GM04503 (cell line): ENCODE measurements around the gene FMOD.
A peak's percentile ranks its signal among the peaks of the same experiment; 100 is the strongest.
"Not testable (repeated sequence)": the region's sequence is repeated elsewhere in the genome, so short reads cannot be mapped to it uniquely, and the experiment has no call there.

Experiments
- DNase-seq: peaks from one replicate; pipeline ENCODE4 v3.0.0-alpha.2; 2012; ENCODE audit warnings: low read depth

The FMOD gene

DNA sequence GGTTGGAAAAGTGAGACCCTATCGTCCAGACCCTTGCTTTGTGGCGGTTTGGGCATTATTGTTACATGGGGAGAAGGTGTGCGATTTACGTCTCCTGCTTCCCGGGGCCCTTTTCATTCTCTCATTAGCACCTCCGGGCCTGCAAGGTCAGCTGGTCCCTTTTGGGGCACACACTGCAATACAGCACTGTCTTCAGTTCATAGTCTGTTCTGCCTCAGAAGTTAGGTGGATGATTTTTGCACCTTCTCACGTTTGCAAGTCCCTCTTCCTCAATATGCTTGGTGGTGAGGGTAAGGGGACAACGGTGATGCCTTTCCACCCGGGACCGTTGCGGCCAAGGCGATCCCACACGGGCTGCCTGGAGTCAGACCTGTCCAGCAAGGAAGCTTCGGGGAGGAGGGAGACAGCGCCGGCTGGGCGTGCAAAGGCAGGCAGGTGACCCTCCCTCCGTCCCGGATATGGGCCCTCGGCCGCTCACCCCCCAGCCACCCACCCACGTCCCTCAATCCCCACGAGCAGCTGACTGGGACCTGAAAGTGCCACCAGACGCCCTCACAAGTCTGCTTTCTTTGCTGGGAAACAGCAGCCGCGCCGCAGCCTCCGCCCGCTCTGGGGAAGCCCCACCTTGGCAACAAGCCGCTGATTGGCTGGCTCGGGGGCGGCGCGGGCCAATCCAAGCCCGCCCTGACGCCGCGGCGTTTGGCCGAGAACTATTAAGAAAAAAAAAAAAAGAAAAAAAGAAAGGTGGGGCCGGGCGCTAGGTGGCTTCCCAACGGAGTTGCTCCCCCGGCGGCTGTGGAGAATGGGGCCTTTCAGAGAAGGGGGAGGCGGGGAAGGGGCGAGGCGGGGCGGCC, 23.9 kb downstream of the FMOD start:
- DNase-seq: peak; percentile 22

DNA sequence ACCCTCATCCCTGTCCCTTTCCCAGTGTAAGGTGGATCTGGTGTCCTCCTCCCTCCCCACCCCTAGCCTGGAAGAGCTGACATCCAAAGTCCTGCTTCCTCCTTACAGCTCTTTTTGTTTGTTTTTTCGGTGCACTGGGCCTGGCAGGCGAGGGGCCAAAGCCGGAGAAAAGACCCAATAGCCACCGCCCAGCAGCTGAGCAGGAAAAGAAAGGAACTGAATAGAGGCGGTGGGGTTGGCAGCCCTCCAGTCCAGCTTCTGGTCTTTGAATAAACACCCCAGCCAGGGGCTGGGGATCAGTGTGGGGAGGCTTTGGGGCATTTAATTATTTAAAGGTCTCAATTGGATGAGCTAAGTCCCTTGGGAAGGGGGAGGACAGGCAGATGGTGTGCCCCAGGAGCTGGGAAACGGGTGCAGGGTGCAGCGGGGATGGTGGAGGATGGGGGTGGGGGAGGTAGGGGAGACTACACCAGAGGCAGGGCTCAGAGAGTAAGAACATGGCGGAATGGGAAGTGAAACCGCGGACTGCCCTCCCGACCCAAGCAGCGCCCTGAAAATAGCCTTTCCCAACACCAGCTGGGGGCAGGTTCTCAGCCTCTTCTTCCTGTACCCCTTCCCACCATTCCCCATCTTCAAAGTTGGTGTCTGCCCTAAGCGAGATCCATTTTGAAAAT, 25.4 kb downstream of the FMOD start:
- DNase-seq: no peak

DNA sequence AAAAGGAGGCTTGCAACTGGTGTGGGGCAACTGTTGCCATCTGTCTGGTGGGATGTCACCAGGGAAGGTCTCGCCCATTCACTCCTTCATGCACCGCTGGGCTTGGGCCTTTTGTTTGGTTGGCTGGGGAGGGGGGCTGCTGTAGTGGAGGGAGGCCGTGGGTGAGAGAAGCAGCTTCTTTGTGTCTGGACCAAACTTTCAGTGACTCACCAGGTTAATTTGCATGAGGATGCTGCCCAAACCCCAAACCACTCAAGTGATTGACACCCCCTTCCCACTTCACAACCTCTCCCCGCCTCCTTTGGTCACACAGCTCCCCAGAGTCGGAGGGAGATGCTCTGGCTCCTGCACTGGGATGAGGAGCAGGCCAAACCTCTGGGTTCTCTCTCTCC, 25.9 kb downstream of the FMOD start:
- DNase-seq: no peak

GRCh38 chr1:203324105-203325025, 26.6 kb downstream of the FMOD start:
- DNase-seq: no peak

GRCh38 chr1:203323587-203323986, 27.3 kb downstream of the FMOD start:
- no peak for DNase-seq

GRCh38 chr1:203322500-203323179, 28.3 kb downstream of the FMOD start:
- DNase-seq: no peak

DNA sequence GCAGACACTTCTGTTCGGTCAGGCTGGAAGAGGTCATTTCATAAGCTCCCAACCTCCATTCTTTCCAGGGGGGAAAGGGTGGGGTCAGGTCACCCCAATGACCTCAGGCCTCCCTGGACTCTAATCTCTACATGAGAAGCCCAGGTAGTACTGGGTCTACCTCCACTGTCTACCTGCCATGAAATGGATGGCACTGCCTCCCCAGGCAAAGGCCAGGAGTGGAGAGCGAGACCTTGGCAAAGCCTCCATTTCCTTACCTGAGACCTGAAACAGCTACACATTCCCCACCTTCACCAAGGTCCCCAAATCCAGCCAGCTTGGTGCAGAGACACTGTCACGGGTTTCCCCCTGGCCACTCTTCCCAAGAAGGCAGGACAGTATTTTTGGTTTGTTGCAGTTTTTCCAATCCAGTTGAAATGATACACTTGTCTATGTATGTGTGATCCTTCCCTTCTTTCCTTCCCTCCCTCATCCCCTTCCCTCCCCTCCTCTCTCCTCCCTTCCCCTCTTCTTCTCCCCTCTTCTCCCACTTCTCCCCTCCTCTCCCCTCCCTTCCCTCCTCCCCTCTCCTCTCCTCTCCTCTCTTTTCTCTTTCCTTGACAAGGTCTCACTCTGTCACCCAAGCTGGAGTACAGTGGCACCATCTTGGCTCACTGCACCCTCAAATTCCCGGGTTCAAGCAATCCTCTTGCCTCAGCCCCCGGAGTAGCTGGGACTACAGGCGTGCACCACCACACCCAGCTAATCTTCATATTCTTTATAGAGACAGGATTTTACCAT, 29.5 kb downstream of the FMOD start:
- DNase-seq: no peak

DNA sequence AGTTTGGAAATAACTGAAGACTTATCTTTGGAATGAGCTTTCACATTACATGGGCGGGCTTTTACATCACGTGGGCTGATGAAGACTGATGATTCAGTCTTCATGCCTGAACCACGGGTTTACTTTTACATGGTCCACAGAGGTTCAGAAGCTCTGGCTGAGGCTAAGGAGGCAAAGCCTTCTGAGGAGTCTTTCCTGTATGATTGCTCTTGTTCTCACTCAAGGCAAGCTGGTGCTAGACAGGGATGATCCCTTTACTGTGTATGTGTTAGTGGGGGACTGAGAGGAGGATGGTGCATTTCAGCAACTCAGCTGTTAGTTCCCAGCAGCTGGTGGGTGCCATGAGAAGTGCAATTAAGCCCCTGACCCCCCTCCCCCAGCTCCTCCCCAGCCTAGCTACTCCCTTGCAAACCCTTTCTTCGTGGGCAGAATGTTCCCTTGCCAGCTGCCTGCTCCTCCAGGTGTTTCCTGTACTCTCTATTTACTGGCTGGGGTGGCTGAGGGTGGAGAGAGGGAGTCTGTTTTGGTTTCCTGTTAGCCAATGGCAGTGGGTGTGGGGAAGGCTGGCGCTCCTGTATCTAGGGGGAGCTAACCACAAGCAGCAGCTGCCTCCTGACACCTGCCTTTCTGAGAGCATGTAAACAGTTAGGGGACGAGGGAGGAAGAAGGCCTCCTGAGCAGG, 30.2 kb downstream of the FMOD start:
- no peak for DNase-seq

GRCh38 chr1:203318229-203318517, 32.7 kb downstream of the FMOD start:
- no peak for DNase-seq

GRCh38 chr1:203317429-203318228, 33.3 kb downstream of the FMOD start:
- DNase-seq: no peak

DNA sequence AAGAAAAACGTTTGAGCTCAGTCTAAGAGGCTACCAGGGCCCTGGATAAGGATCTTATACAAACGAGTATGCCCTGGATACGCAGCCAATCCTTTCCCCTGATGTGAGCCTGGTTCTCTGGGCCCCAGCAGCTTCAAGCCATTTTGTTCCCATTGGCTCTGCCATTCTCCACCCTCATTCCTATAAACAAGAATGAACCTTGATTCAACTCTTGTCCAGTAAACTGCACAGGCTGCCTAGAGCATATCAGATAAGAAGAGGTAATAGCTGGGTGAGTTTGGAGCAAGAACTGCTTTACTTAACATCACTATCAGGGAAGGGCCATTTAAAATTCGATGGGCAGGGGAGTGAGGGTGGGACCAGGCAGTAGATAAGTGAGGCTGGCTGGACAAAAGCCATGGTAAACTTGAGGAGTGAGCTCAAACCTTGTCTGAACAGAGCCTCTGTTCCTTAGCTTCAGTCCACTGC, 34.3 kb downstream of the FMOD start:
- DNase-seq: no peak

DNA sequence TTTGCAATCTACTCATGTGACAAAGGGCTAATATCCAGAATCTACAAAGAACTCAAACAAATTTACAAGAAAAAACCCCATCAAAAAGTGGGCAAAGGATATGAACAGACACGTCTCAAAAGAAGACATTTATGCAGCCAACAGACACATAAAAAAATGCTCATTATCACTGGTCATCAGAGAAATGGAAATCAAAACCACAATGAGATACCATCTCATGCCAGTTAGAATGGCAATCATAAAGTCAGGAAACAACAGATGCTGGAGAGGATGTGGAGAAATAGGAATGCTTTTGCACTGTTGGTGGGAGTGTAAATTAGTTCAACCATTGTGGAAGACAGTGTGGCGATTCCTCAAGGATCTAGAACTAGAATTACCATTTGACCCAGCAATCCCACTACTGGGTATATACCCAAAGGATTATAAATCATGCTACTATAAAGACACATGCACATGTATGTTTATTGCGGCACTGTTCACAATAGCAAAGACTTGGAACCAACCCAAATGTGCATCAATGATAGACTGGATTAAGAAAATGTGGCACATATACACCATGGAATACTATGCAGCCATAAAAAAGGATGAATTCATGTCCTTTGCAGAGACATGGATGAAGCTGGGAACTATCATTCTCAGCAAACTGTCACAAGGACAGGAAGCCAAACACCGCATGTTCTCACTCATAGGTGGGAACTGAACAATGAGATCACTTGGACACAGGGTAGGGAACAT, 36.7 kb downstream of the FMOD start:
- DNase-seq: not testable (repeated sequence)

DNA sequence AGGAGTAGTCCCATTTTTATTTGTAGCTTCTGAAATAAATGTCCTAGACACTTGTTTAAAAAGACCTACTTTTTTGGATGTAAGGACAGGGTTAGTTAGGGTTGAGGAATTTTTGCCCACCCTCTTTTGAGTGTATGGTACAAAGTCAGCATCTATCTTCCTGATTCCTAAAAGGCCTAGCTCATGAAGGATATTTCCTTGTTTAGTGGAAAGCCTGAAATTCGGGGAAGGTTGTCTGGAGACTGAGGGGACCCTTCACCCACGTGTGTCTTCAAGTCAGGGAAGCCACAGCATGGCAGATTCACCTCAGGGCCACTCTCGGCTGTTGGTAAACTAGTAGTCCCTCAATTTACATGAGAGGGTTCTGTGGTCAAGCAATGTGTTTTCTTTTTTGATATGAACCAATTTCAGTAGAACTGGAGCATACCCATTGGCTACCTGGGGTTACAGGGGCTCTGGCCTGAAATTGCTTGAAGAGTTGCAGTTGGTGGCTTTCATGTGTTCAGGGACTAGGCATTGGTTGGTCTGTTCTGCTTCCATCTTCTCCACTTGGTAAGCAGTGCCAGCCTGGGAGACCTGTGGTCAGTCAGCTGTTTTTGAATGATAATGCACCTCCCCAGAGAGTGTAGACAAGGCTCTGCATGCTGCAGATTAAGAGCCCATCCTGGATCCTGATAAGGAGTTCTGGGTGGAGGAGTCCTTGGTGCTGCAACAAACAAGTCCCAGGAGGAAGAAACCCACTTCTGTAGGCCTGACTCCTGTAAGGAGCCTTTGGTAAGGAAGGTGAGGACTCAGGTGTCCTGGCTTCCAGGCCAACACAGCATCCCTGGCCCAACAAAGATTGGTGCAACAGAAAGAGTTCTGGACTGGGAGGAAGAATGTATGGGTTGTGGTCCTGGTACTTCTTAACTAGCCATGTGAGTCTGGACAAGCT, 39.3 kb downstream of the FMOD start:
- DNase-seq: no peak

DNA sequence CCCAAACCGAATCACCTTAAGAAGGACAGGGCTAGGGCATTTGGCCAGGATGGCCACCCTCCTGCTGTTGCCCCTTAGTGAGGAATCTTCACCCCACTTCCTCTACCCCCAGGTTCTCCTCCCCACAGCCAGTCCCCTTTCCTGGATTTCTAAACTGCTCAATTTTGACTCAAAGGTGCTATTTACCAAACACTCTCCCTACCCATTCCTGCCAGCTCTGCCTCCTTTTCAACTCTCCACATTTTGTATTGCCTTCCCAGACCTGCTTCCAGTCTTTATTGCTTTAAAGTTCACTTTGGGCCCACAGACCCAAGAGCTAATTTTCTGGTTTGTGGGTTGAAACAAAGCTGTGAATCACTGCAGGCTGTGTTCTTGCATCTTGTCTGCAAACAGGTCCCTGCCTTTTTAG, 42.0 kb downstream of the FMOD start:
- DNase-seq: no peak

GRCh38 chr1:203308328-203308922, 42.5 kb downstream of the FMOD start:
- DNase-seq: no peak

- no peak for DNase-seq
Observed at GRCh38 chr1:203307641-203308126, 43.2 kb downstream of the FMOD start.

DNA sequence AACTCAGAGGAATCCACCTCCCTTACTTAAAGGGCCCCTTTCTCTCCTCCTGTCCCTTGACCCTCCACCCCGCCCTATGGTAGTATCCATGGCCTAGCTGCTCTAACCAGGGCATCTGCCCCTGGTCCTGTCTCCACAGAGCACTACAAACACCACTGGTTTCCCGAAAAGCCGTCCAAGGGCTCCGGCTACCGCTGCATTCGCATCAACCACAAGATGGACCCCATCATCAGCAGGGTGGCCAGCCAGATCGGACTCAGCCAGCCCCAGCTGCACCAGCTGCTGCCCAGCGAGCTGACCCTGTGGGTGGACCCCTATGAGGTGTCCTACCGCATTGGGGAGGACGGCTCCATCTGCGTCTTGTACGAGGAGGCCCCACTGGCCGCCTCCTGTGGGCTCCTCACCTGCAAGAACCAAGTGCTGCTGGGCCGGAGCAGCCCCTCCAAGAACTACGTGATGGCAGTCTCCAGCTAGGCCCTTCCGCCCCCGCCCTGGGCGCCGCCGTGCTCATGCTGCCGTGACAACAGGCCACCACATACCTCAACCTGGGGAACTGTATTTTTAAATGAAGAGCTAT, 43.9 kb downstream of the FMOD start:
- DNase-seq: no peak
